GM21515 (cell line): Measurements from ENCODE around the gene TBC1D16.

Source experiments
- ATAC-seq: cut with Tn5 transposase; IDR thresholded peaks from one replicate; pipeline ENCODE4 v1.9.1; 2021; ENCODE audit not compliant: unreplicated experiment

The TBC1D16 gene

DNA sequence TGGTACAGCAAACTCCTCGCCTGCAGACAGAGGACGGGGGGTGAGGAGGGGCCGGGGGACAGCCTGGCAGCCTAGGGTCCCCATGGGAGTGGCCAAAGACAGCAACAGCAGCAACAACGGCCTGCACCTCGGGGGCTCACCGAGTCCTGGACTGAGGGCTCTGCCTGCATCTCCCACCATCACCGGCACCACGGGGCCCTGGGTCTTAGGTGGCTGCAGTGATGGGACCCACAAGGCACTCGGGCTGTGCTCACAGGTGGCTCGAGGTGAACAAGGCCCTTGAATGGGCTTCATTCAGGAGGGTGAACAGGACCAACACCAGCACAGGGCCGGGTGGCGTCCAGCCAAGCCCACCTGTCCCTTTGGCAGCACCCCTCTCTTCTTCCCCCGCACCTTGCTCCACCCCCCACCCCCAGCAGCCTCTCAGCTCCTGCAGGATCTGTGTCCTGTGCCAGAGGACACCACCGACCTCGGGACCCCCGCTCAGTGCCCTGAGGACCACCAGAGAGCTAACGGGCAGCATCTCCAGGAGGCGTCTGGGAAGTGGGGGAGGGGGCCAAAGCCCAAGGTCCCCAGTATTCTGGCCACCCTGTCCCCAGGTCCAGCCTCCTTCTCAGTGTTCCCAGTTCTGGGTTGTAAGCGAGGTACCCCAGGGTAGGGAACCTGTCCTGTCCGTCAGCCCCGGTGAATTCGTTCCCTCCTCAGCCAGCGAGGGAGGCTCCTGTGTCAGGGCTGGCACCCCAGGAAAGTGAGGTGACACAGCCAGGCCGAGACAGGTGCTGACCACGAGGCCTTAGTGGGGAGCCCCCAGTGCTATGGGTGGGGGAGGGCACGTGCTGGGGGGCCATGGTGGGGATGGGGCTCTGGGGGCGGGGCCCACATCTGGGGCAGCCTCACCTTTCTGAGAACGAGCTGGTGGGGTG lies 94.3 kb downstream of the TBC1D16 start:
- no peak for ATAC-seq

DNA sequence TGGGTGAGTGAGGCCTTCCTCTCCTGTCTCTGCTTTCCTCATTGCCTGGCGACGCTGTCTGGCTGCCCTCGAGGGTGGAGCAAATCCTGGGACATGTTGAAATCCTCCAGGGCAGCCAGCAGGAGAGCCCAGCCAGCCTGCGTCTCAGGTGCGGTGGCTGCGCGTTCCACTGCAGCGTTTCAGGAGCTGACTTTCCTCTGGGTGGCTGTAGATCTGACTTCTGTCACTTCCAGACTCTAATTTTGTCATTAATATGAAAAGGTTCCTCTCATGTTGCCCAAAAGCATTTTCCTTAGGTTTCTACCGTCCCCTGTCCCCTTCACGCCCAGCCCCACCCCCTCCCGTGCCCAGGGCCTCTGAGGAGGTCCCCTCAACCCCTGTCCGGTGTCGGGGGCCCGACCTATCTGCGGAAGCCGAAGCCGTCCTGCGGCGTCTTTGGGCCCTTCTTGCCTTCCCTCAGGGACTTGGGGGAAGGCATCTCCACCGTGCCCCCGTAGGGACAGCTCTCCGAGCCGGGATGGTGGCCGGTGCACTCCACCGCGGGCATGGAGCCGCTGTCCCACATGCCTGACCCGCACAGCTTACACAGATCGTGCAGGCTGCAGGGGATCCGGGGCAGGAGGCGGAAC lies 95.1 kb downstream of the TBC1D16 start:
- ATAC-seq: no peak

DNA sequence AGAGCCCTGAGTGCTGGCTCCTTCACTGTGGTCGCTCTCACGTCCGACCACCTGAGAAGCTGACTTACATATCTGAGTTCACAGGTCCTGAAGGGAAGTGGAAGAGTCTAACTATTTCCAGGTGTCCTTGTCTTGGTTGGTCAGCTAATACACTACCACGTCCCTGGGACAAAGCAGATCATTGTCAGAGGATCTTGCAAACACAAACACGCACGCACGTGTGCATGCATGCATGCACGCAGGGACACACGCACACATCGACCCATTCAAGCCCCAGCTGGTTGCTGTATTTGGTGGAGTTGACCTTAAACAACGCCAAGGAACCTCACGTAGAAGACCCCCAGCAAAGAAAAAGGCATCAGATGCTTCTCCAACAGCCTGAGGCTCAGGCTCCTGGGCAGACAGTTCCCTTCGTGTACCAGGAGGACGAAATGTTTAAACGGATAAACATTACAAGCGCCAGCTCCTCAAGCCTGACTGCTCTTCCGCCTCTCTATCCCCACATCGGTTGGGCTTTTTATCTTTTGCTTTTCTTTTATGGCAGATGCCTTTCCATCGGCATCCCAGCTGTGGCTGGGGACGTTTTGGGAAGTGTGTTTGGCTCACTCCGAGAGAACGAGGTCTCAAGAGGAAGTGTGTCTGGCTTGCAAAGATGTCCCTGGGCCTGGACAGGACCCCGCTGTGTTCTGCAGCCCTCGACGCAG lies 95.8 kb downstream of the TBC1D16 start:
- ATAC-seq: no peak

DNA sequence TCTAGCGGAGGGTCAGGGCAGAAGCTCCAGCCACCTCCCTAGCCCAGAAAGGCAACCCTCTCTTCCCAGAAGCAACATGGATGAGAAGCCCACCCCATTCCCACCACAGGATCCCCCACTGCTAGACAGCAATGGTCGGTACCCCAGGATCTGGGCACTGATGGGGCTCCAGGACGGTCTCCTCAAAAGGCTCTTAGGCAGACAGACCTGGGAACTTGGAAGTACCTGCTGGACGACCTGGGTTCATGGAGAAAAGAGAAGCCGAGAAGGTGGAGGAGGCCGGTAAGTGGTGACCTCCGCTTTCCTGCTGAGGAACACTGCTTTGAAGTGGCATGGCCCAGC lies 96.6 kb downstream of the TBC1D16 start:
- no peak for ATAC-seq

DNA sequence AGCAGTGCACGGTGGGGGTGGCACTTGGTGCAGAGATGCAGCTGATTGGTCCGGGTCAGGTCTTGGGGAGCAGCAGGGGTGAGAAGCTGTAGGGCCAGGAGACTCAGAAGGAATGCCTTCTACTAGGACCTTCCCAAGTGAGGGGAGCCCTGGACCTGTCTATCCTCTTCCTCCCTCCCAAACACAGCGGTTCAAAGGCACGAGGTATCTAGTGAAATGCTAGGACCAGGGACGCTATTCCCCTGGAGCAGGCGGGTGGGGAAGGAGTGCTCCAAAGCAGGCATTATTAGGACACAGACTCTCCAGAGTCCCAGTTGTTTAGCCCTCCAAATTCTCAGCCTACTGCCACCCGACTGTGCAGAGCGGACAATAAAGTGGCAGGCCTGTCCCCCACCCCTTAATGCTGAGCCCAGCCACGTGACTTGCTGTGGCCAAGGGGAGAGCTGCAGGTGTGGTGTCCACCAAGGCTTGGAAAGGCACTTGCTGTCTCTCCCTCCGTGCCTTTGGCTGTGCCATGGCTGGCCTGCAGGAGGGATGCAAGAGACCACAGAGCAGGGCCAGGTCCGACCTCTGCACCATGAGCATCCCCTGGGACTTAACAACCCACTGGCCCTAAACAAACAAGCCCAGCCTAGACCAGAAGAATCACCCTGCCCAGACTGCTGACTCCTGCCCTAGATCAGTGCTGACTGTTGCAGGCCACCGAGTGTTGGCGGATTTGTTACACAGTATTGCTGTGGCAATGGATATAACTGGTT lies 97.2 kb downstream of the TBC1D16 start:
- ATAC-seq: no peak

DNA sequence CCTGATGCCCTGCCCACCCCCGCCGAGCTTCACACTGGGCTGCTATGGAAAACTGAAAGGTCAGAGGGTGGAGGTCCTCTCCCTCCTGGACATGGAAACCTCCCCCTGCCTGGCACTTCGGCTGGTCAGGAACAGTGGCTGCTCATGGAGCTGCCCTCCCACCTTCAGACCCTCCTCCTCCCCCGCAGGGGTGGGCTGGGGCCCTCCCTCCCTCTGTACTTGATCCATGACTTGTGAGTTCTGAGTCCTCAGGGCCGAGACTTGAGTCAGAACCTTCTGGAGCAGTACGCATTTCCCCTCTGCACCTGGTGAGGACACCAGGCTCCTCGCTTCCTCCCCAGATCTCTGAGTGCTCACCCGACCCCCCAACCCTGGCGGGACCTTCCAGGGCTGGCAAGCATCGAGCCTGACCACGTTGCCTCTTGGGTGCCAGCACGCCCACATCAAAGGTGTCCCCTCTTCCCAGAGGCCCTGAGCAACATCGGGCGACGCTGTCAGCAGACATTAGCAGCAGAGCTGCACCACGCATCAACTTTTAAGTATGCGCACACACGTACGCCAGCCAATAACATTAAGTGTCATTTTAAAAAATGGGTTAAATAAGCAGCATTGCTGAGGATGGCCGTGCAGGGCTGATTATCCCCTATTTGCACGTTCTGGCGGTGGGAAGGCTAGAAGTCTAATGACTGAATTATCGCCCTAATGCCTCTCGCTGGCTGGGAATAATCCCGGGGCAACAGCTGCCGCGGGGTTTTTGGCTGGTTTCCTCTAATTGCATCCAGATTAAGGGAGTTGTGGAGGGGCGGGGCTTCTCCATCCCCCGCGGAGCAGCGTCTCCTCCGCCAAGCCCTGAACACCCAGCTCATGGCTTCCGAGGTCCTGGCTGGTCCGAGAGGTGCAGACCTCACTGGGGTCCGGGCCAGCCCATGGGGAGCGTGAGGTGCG lies 98.0 kb downstream of the TBC1D16 start:
- ATAC-seq: no peak

DNA sequence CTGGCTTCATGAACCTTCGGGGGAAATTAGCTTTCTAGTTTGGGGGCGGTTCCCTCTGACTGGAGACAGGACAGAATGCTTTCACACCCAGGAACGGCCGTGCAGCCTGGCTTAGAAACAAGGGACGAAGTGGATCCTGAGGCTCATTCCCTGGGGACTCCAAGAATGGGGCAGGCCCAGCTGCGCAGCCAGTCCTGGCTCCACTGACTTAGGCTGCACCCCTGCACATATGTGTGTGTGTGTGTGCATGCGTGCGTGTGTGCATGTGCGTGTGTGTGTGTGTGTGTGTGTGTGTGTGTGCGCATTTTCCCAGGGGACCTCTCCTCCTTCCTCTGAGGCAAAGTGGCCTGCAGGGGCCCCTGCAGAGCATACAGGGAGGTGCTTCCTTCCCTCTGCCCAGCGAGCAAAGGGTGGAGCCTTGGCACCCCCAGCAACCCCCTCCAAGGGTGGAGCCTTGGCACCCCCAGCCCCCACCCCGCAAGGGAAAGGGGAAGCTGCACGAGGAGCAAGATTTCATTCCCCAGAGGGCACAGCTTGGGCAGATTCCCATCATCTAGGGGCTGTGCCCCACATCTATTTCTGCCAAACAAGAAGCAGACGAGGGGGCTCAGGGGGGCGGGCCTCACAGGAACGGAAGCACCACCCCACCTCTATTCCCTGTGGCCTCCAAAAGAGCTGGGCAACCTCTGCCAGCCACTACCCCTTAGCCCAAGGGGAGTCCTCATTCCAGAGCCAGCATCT lies 98.9 kb downstream of the TBC1D16 start:
- ATAC-seq: no peak

DNA sequence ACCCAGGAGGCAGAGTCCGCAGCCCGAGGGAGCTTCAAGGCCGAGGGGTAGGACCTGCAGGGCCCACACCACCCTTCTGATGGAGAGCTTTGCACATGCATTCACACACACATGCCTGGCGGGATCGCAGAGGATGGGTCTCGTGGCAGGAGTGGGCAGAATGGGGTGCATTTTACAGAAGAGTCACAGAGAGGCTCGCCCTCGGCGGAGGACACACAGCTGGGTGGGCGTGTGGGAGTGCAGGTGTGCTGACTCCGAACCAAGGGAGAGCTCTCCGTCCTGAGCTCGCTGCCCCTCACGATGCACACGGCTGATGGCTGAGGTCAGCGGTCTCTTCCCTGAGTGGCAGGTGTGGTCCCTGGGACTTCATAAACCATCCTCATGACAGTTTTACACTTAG lies 99.6 kb downstream of the TBC1D16 start:
- ATAC-seq: no peak

DNA sequence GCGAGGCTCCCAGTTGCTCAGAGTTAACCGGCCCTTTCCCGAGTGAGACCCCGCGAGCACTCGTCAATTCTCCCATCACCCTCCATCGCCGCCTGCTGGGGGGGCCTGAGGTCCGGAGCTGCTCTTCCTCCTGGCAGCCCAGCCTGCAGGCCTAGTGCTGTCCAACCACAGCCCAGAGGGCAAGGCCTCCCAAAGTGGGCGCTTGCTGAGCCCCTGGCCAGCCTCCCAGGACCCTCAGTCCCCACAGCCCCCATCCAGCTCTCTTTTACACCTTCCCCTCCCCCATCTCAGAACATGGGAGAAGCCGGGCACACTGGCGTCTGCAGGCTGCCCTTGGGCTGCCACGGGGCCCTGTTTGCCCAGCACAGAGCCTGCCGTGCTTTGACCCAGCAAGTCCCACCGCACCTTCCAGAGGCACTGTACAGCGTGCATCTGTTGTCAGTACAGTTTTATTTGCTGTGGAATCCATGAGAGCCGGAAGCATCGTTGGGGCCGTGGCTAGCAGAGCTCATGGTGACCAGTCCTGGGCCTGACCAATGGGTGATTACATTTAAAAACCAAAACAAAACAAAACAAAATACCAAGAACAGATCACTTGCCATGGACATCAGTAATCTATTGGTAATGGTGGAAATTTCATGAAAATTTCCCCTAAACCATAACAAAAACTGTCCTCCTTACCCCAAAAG lies 100.3 kb downstream of the TBC1D16 start:
- ATAC-seq: no peak

DNA sequence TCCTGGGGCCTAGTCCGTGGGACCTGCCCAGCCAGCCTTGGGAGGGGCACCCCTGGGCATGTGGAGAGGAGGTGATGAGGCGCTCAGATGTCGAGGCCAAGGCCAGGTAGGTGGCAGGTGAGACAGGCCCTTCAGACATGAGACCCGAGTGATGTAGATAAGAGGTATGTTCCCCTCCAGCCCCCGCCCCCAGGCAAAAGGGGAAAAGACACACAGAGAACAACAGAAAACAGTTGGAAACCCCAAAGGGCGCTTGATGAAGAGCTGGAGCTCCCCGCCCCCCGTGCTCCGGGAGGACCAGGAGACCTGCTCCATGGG lies 101.1 kb downstream of the TBC1D16 start:
- no peak for ATAC-seq

DNA sequence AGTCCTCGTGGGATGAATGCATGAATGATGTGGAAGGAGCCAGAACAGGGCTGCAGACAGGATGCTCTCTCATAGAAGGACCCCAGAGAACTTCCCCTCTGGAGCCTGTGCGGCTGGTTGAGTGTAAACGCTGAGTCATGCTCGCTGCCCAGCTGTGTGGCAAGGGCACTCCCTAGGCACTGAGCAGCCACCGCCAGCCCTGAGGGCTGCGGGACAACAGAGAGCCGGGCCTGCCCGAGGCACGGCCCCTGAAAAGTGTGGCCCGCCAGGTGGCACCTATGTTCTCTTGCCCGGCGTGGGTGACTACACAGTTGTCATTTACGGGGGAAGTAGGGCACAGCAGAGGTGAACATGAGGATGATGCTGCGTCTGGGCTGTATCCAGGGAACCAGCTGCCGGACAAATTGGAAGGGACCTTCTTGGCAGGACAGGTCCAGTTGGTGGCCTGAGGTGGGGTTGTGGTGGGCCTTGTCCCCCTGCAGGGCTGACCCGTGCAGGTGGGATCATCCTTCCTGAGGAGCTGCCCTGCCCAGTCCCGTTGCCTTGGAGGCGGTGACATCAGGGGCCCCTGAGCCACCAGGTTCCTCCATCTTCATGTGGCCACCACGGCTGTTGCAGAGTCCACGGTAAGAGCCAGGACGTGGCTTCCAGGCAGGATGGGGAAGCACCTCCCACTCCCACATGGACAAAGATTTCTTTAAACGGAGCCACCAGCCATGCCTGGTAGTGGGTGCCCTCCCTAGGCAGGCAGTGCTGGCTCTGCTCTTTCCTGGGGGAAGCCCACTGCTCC lies 101.6 kb downstream of the TBC1D16 start:
- ATAC-seq: no peak

DNA sequence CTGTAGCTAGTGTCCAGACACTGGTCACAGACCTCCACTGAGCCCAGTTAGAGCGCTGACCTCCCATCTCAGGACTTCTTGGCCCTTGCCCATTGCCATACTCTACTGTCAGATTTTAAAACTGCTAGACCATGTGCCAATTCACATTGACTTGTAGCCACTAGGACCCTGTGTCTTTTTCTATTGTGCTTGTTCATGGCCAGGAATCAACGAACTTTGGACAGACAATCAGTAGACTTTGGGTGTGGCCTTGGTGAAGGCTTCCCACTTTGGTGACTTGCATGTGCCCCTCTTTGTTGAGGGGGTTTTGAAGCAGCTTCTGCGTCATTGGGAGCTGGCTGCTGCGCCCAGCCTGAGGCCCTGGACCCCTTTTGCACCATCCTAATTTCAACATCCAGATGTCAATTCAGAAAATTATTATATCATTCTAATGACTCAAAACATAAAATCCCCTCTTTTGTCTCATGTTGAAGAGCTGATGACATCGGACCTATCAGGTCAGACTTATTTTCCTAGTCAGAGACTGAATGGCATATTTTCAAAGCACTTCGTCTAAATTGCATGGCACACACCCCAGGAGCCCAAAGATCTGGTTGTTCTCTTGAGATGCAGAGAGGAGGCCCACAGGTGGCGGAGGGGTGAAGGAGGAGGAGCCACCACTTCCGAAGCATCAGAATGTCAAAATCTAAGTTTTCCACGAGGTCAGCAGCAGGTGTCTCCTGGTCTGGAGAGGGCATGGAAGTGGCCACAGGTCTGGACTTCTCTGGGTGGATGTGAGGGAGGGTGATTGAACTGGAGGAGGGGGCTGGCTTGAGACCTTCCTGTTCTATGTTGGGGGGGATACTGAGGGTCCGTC lies 103.0 kb downstream of the TBC1D16 start:
- no peak for ATAC-seq

DNA sequence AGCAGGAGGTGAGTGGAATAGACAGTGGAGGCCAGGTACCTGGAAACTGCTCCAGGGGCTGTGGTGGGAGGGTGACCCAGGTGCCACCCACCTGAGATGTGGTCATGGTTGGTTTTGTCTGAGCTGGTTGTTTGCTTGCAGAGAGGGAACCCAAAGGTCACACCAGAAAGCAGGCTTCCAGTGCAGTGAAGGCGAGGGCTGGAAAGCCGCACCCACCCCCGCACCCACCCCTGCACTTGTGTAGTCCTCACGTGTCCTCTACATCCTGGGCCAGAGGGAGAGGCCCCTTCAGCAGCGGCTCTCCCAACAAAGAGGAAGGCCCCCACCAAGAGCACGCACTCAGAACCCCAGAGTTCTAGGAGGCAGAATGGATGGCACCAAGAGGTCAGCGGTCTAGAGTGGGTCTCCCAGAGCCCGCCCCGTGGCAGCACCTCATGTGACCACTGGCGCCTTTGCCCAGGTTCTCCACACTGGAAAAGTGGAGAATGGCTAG lies 103.8 kb downstream of the TBC1D16 start:
- ATAC-seq: no peak

DNA sequence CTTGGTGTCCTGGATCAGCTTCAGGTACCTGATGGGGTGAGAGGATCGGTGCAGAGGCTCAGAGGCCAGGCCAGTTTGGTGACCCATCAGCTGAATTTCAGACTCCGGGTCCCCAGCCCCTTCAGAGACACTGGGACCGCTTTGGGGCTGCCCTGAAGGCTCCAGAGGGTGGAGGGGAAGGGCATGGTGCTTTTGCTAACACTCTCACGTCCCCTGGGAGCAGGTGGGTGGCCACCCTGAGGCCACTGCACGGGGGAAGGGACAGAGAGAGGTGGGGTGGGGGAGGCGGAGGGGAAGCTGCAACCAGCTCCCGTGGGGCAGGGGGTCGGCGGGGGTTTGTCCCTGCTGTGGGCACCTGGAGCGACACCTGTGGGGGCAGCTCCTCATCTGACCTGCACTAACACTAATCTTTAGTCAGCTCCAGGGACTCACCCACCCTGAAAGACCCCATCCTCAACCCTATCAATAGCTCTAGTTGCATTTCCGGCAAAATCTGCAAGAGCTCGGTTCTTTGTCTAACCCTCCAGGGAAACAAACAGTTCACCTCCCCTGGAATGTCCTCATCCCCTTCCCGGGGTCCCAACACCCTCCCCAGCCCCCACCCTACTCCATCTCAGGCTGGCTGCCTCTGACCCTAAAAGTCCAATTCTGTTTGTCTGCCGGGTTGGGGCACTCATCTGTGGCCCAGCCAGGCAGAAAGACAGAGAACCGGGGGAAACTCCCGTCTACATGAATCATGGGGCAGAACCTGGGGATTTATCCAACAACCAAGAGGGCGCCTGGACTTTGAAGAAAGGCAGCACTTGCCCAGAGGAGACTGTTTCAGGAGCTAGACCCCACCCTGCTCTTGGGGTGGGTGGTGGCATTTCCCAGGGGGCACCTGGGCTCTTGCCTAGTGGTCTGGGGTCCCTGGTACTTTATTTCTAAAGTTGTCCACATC lies 104.5 kb downstream of the TBC1D16 start:
- no peak for ATAC-seq

DNA sequence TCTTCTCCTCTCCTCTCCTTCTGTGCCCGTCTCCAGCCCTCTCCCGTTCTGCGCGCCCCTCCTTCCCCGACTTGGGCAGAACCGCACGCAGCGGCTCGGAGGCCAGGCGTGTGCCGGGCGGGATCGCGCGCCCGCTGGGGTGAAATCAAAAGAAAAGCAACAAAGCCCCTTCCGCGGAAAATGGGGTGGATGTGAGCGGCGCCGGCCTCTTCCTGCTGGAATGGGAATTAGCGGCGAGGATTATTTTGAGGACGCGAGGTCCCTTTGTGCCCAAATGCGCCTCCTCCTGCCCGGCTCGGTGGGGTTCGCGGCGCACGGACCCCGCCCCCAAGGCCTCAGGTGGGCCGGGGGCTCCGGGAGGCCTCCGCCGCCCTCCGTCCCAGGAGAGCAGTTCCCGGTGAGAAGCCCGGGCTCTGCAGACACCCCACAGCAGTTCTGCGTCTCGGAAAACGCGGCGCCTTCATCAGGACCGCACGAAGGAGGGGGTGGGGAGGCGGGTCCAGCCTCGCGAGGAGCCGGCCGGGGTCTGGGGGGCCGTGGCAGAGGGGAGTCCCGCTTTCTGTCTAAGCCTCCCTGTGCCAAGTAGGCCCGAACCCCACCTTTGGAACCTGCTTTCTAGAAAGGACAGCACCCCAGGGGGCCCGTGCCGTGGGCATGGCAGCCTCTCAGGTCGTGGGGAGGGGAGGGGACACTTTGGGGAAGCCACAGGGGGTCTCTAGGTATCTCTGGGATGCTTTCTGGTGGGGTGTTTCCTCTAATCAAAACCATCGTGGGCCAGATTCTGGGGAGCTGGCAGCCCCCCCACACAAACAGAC lies 105.4 kb downstream of the TBC1D16 start:
- no peak for ATAC-seq
